Astrocyte of the hippocampus (primary cell): ENCODE measurements around the gene ZNF516.
"Not testable (repeated sequence)": the region's sequence is repeated elsewhere in the genome, so short reads cannot be mapped to it uniquely, and the experiment has no call there.

Experiments
- DNase-seq: peaks from one replicate; pipeline ENCODE4 v3.0.0; 2011; ENCODE audit warnings: low read depth, low spot score

The ZNF516 gene

GRCh38 chr18:76490670-76491472 lies 4.2 kb downstream of the ZNF516 start:
- DNase-seq = peak; percentile 49

GRCh38 chr18:76490033-76490432 lies 5.0 kb downstream of the ZNF516 start:
- DNase-seq = no peak

- no peak for DNase-seq
Measured at GRCh38 chr18:76489081-76489480, 6.0 kb downstream of the ZNF516 start.

- DNase-seq = peak; percentile 64
Measured at GRCh38 chr18:76488190-76488589, 6.9 kb downstream of the ZNF516 start.

- no peak for DNase-seq
Measured at GRCh38 chr18:76487782-76488181, 7.3 kb downstream of the ZNF516 start.

- DNase-seq = no peak
Measured at GRCh38 chr18:76487070-76487469, 8.0 kb downstream of the ZNF516 start.

GRCh38 chr18:76486574-76486973 lies 8.5 kb downstream of the ZNF516 start:
- no peak for DNase-seq

GRCh38 chr18:76486038-76486437 lies 9.0 kb downstream of the ZNF516 start:
- no peak for DNase-seq

- DNase-seq = no peak
Measured at GRCh38 chr18:76484749-76485387, 10.2 kb downstream of the ZNF516 start.

- DNase-seq = no peak
Measured at GRCh38 chr18:76483780-76484179, 11.3 kb downstream of the ZNF516 start.

- DNase-seq = no peak
Measured at GRCh38 chr18:76482971-76483691, 11.9 kb downstream of the ZNF516 start.

- no peak for DNase-seq
Measured at GRCh38 chr18:76482267-76482666, 12.8 kb downstream of the ZNF516 start.

- DNase-seq = no peak
Measured at GRCh38 chr18:76480913-76481312, 14.1 kb downstream of the ZNF516 start.

GRCh38 chr18:76479351-76480238 lies 15.4 kb downstream of the ZNF516 start:
- no peak for DNase-seq

GRCh38 chr18:76476665-76477561 lies 18.1 kb downstream of the ZNF516 start:
- DNase-seq = peak; percentile 82

- no peak for DNase-seq
Measured at GRCh38 chr18:76475450-76476194, 19.4 kb downstream of the ZNF516 start.

- DNase-seq = no peak
Measured at GRCh38 chr18:76474824-76475223, 20.2 kb downstream of the ZNF516 start.

- DNase-seq = not testable (repeated sequence)
Measured at GRCh38 chr18:76473521-76473920, 21.5 kb downstream of the ZNF516 start.

GRCh38 chr18:76472829-76473228 lies 22.2 kb downstream of the ZNF516 start:
- no peak for DNase-seq

GRCh38 chr18:76471593-76471992 lies 23.4 kb downstream of the ZNF516 start:
- DNase-seq = no peak
